B cell (primary cell): Measurements from ENCODE around the gene CTDSPL.

Experiments used
- EZH2 ChIP-seq: IDR thresholded peaks from 2 replicates; pipeline ENCODE4 v1.6.1; 2012; ENCODE audit warnings: borderline replicate concordance, low read depth, mild to moderate bottlenecking, moderate library complexity, low read length; ENCODE audit not compliant: insufficient read depth, poor library complexity, severe bottlenecking
- TF ChIP-seq, protein P1 (sequence below): fragments of 200-600 bp; IDR thresholded peaks from one replicate; pipeline ENCODE4 v1.8.0; 2022; ENCODE audit warnings: antibody characterized with exemption, mild to moderate bottlenecking

GRCh38 chr3:37957539-37957936, 95.9 kb downstream of the CTDSPL start:
- TF ChIP-seq, protein P1, sequence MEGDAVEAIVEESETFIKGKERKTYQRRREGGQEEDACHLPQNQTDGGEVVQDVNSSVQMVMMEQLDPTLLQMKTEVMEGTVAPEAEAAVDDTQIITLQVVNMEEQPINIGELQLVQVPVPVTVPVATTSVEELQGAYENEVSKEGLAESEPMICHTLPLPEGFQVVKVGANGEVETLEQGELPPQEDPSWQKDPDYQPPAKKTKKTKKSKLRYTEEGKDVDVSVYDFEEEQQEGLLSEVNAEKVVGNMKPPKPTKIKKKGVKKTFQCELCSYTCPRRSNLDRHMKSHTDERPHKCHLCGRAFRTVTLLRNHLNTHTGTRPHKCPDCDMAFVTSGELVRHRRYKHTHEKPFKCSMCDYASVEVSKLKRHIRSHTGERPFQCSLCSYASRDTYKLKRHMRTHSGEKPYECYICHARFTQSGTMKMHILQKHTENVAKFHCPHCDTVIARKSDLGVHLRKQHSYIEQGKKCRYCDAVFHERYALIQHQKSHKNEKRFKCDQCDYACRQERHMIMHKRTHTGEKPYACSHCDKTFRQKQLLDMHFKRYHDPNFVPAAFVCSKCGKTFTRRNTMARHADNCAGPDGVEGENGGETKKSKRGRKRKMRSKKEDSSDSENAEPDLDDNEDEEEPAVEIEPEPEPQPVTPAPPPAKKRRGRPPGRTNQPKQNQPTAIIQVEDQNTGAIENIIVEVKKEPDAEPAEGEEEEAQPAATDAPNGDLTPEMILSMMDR, result no peak
- no peak for TF ChIP-seq EZH2
